HPDE6-E6E7 (cell line): Measurements from ENCODE around the gene LTB.

Source experiments
- DNase-seq: peaks from one replicate; pipeline ENCODE4 v3.0.0; 2011; ENCODE audit warnings: missing footprints; ENCODE audit errors: extremely low spot score

The LTB gene, protein sequence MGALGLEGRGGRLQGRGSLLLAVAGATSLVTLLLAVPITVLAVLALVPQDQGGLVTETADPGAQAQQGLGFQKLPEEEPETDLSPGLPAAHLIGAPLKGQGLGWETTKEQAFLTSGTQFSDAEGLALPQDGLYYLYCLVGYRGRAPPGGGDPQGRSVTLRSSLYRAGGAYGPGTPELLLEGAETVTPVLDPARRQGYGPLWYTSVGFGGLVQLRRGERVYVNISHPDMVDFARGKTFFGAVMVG

DNA sequence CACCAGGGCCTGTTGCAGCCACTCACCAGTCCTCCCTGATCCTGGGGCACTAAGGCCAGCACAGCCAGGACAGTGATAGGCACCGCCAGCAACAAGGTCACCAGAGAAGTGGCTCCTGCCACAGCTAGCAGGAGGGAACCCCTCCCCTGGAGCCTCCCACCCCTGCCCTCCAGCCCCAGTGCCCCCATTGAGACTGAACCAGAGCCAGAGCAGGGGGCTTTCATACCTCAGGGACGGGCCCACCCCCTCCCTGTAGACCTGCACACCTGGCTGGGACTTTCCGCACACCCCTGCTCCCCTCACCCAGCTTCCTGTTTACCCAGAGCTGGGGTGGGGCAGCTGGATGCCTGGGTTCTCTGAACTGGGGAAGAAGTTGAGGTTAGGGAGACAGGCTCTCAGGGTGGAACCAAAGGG, at the start of gene LTB:
Gene LTB, minus strand, starts transcription at position 195 of the 414 bp plus-strand sequence. Its CDS starts 7 bp downstream, at position 188.
- no peak for DNase-seq

DNA sequence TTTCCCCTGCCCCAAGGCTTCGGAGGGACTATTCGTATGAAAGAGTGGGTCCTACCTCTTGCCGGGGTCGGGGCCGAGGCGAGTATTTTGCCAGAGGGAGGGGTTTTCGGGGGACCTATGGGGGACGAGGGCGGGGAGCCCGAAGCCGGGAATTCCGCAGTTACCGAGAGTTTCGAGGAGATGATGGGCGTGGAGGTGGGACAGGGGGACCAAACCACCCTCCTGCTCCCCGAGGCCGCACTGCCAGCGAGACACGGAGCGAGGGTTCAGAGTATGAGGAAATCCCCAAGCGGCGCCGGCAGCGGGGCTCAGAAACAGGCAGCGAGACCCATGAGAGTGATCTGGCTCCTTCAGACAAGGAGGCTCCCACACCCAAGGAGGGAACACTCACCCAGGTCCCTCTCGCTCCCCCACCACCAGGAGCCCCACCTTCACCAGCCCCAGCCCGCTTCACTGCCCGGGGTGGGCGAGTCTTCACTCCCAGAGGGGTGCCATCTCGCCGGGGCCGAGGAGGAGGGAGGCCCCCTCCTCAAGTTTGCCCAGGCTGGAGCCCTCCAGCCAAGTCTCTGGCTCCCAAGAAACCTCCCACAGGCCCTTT, 49.6 kb upstream of the LTB start:
- no peak for DNase-seq

DNA sequence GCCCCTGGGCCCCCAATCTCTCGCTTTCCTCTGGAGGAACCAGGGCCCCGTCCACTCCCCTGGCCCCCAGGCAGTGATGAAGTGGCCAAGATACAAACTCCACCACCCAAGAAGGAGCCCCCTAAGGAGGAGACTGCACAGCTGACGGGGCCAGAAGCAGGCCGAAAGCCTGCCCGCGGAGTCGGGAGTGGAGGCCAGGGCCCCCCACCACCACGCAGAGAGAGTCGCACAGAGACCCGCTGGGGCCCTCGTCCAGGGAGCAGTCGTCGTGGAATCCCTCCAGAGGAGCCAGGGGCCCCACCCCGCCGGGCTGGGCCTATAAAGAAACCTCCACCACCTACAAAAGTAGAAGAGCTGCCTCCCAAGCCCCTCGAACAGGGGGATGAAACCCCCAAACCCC, 49.0 kb upstream of the LTB start:
- DNase-seq, result no peak

DNA sequence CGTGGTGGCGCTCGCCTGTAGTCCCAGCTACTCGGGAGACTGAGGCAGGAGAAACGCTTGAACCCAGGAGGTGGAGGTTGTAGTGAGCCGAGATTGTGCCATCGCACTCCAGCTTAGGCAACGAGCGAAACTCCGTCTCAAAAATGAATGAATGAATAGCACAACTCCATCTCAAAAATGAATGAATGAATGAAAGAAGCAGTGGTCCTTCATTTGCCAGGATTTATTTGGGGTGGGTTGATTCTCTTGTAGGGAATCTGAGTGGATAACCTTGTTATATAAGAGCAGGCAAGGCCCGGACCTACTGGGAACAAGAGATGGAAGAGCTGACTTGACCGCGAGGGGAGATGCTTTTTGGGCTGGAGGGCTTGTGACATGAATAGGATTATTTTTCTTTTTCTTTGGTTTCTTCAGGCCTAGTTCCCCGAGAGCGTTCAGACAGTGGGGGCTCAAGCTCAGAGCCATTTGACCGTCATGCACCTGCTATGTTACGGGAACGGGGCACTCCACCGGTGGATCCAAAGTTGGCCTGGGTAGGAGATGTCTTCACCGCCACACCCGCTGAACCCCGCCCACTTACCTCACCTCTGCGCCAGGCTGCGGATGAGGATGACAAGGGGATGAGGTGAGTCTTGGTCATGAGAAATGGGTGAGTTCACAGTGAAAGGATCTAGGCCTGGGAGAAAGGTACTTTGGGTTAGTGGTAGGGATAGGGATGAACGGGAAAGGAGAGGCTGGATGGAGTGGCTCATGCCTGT, 48.1 kb upstream of the LTB start:
- DNase-seq, result no peak

DNA sequence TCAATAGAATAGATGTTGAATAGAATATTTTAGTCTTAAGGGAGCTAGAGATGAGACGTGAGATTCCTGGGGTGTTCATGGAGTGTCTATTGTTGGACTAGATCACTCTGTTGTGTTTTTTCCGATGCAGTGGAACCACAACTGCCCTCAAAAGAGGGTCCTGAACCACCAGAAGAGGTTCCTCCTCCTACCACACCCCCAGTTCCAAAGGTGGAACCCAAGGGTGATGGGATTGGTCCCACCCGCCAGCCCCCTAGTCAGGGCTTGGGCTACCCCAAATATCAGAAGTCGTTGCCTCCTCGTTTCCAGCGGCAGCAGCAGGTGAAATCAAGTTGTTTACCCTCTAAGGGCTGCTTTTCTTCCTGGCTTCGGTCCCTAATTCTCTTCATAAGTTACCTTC, 46.8 kb upstream of the LTB start:
- DNase-seq, result no peak

DNA sequence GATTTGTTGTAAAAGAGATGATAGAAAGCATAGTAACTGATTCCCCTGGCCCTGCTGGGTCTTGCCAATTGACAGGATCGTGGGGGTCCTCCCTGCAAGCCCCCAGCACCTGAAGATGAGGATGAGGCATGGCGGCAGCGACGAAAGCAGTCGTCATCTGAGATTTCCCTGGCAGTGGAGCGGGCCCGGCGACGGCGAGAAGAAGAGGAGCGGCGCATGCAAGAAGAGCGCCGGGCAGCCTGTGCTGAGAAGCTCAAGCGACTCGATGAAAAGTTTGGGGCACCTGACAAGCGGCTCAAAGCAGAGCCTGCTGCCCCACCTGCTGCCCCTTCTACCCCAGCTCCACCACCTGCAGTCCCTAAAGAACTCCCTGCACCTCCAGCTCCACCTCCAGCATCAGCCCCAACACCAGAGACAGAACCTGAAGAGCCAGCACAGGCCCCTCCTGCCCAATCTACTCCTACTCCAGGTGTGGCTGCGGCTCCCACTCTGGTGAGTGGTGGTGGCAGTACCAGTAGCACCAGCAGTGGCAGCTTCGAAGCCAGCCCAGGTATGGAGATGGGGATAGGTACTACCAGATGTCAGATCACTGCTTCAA, 45.6 kb upstream of the LTB start:
- DNase-seq, result no peak

DNA sequence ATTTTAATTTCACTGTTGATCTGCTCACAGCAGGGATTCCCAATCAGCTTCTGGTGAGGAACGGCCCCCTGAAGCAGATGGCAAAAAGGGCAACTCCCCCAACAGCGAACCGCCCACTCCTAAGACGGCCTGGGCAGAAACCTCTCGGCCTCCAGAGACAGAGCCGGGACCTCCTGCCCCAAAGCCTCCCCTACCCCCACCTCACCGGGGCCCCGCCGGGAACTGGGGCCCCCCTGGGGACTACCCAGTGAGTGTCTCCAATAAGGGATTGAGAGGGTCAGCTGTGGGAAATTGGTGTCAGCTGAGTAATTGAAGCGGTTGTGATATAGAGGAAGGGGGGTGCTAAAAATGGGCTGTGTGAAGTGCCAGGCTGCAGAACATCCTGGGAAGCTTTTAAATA, 44.7 kb upstream of the LTB start:
- no peak for DNase-seq

DNA sequence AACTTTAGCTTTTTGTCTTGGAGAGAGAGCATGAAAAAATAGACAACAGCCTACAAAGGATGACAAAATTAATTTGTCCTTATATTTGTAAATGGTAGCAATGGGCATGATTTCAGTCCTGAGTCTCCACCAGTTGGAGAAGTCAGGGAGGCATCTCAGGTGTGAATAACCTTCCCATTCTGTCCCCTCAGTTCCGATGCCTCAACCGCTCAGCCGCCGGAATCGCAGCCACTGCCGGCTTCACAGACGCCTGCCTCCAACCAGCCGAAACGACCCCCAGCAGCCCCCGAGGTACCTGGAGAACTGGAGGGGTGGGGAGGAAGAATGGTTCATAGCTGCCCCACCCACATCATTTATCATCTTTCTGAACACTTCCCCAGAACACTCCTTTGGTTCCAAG, 41.8 kb upstream of the LTB start:
- DNase-seq, result no peak

DNA sequence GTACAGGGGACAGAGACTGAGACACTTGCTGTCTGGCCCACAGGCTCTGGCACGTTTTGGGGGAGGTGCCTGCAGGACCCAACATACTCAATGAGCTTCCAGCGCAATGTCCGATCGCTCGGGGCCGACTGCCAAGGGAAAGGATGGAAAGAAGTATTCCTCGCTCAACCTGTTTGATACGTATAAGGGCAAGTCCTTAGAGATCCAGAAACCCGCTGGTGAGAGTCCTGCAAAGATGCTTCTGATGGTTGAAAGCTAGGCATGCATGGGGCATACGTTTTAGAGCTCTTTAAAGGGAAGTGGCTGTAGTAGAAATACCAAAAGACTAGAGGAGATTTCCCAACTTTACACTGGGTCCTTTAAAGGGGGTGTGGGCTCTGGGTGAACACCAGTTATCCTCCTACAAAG, 40.5 kb upstream of the LTB start:
- DNase-seq, result peak; percentile 25

DNA sequence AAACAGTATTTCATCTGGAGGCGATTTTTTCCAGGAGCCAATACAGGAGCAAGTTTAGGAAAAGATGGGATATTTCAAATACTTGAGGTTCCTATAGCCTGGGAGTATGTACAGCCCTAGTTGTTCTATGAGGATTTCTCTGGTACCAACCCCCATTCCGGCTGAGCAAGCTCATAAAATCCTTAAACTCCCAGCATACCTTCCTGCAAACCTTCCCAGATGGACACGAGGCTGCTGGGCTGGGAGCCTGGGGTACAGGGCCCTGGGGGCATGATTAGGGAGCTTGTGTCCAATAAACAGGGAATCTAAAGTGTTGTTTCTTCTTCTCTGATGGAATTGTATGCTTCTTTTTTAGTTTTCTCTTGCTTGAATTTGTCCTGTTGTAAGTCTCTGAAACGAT, 39.8 kb upstream of the LTB start:
- DNase-seq, result no peak

DNA sequence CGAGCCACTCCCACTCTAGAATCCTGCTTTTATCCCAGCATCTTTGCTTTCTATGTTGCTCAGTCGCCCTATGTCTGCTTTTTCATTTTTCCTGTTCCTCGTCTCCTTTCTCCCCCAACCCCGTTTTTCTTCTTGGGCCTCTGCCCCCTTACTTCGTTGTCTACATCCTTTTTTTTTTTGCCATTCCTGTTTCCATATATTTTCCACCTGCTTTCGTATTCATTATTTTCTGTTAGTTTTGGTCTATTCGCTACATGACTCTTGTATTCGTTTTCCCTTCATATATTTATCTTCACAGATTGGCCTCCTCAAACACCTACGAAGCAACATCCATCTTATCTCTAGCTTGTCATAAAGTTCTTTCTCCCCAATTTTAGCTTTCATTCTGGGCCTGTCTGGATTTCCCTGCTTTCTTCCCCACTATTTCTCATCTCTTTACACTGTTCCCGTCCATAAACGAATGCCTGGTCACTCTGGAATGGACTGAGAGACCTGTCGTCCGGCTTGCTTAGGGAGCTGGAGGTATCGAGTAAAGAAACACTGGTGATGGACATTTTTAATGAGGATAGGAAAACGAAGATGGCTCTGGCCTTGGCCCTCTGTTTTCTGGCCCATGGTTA, 39.2 kb upstream of the LTB start:
- DNase-seq, result no peak

DNA sequence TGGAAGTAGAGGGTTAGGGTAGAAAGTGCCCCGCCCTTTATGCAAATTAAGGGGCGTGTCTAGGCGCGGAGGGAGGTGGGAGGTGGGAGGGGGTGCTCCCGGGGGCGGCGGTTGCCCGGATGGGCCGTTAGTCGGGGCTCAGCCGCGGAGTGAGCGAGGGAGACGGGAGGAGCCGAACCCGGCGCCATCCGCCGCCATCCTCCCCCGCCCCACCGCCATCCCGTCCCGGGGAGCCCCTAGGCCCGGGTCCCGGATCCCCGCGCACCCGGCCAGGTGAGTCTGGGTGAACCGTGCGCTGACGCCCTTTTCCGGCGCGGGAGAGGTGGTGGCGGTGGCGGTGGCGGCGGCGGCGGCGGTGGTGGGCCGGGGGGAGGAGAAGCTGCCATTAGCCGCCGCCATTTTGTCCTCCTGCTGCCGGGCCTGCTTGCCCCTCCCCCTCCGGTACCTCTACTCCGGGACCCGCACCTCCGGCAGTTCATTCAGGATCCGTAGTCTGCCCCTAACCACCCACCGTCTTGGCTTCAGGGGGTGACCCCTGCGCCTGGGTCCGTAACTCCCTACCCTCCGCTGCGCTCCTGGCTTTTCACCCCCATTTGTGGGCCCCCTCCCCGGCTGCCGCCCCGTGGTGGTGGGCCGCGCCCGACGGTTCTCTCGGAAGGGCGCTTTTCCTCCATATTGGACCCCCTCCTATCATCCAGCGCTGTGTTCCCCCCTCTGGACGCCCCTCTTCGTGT, 38.5 kb upstream of the LTB start, which contains the start of gene PRRC2A:
Gene PRRC2A, plus strand, starts transcription at position 130 of the 734 bp plus-strand sequence. CDS start 2,075 bp downstream, outside the sequence.
- DNase-seq, result peak; percentile 41

DNA sequence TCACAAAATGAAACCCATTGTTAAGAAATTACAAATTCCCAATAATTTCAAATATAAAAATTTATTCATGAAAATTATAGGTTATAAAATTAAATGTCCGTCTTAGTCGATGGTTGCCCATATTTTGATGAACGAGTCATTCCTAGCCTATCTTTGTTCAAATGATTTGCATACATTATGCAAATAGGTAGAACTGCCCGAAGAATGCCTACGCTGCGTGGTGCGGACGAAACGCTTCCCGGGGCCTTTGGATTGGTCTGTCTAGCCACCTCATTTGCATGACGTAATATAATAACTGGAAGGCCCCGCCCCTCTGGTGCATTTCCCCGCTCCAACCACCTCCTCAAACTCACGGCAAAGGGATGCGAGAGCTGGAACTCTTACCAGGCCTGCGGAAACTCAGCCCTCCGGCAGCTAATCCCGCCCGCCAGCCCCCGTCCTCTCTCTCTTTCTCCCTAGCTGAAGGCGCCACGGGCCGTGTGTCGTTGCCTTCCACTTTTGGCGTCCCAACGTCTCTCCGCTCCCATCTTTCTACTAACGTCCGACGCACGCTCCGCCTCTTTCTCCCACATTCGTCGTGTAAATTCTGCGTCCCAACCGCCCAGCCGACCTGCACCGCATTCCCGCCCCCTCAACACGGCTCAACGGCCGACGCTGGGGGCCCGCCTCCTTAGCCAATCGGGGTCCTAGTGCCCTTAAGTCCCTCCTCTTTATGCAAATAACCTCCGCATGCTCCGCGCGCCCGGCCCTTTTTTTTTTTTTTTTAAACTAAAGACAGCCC, 37.8 kb upstream of the LTB start:
- DNase-seq, result peak; percentile 98

DNA sequence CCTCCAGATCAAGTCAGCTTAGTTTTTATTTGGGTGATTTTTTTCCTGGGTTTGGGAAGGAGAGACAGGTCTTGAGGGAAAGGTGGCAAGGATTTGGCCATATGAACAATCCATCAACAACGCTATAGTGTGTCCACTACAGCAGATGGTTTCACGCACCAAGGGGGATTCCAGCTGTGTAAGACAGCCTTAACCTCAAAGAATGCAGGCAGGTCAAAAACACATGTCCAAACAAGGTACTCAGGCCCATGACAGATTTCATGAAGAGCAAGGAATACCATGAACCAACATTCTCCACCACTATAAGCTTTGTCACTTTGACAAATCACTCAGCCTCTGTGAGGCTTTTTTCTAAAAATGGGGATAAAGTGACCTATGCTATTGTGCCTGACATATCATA, 34.8 kb upstream of the LTB start:
- DNase-seq, result no peak

DNA sequence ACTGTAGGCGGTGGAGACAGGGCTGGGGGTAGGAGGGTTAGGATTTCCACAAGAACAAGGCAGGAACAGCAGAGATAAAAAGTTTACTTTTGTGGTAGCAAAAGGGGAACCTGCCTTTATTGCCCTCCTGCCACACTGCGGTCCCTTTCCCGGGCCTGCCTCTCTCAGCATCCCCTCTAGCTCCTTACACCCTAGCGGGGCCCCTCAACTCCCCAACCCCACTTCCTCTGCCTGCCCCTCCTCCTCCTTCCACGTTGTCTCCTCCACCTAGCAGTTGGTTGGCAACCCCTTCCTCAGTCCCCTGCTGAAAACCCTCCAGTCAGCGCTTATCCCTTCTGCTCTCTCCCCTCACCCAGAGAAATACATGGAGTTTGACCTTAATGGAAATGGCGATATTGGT, 33.5 kb upstream of the LTB start:
- DNase-seq, result no peak

DNA sequence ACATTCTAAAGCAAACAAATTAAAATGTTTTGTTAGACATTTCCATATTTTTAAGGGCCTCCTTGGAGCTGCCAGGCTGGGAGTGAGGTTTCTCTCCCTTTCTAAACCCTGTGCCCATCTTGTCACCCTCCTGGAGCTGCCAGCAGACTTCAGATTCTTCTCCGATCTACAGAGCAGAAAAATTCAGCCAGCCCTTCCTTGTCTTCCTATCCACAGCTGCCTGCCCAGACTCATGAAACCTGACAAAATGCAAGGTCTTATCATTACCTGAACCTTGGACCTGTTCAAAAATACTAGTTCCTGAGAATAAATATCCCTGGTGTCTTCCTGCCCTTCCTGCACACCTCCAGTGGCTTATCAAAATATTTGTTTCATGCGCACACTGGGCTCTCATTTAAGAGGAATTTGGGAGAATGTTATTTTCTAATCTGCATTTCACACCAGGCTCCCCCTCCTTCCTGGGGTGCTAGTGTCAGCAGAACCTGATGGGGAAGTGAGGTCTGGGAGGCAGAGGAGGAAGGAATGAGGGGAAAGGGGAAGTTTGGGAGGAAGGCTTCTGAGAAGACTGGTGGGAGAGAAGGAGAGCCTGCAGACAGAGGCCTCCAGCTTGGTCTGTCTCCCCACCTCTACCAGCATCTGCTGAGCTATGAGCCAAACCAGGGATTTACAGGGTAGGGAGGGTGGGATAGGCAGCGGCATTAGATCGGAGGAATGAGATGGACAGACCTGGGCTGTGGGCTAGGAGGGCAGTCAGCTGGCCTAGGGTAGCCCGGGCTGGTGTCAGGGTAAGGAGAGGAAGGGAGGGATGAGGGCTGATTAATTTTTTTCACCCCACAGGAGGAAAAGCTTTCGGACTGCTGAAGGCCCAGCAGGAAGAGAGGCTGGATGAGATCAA, 32.7 kb upstream of the LTB start, which contains the start of gene AIF1:
Gene AIF1, plus strand, starts transcription at position 551 of the 895 bp plus-strand sequence. Its CDS starts 96 bp downstream, at position 647.
- no peak for DNase-seq

DNA sequence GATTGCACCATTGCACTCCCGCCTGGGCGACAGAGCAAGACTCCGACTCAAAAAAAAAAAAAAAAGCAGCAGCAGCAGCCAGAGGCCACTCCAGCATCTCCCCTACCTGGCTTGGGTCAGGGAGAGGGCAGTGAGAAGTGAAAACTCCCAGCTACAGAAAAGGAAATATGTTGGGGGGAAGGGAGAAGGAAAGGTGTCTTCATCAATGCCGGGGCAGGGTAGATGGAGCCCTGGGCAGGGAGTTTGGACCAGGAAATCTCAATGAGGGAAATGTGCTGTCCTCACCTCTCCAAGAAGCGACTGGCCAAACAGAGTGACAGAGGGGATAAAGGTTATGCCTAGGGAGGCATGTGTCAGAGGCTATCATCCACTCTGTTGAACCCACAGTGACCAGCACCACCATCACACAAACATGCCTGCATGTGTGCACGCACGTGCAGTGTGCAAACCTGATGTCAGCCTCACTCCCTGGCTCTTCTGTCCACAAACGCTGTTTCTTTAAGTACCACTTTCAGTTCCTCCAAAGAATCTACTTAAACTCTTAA, 31.9 kb upstream of the LTB start:
- no peak for DNase-seq

DNA sequence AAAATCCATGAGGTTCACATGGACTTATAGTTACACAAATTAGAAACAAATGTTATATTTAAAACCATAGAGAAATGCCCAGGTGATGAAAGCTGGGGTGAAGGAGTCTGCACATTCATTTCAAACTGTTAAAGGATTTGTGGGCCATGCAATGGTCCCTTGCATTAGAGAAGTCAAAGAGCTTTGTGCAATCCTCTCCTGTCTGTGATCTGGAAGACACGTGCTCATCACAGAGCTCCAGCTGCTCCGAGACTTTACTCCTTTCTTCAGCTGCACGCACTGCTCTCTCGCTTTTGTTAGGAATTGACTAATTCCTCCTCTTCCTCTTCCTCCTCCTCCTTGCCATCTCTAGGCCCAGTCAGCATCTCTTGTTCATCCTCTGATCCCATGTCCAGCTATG, 28.7 kb upstream of the LTB start:
- DNase-seq, result no peak
